ENCODE measurements around the gene NPY5R. TPM values are rescaled to one million over a fixed set of nuclear protein-coding genes. Genes with fewer than 3 reads are reported as not detected.

Gene NPY5R
- total RNA-seq, 1 donor: not detected

- H3K9me3 ChIP-seq (ENCODE audit: low read depth, low read length): no peaks in the 10 kb centered on the region
- no peak overlapping the region for H3K4me3 ChIP-seq (ENCODE audit: insufficient read depth, low read length)
- DNase-seq (ENCODE audit: insufficient read length, low spot score, missing footprints): no peak
- H4K20me1 ChIP-seq (ENCODE audit: insufficient read depth, low read length): no peaks in the 10 kb centered on the region
- no peaks in the 10 kb centered on the region for H3K36me3 ChIP-seq (ENCODE audit: insufficient read depth, low read length)
- H3K4me1 ChIP-seq (ENCODE audit: insufficient read depth, low read length): no peaks in the 10 kb centered on the region
- no peaks in the 10 kb centered on the region for H3K27me3 ChIP-seq (ENCODE audit: insufficient read depth, low read length)
- no peak overlapping the region for H3K4me2 ChIP-seq (ENCODE audit: insufficient read depth, low read length)
- TF ChIP-seq, protein P1, sequence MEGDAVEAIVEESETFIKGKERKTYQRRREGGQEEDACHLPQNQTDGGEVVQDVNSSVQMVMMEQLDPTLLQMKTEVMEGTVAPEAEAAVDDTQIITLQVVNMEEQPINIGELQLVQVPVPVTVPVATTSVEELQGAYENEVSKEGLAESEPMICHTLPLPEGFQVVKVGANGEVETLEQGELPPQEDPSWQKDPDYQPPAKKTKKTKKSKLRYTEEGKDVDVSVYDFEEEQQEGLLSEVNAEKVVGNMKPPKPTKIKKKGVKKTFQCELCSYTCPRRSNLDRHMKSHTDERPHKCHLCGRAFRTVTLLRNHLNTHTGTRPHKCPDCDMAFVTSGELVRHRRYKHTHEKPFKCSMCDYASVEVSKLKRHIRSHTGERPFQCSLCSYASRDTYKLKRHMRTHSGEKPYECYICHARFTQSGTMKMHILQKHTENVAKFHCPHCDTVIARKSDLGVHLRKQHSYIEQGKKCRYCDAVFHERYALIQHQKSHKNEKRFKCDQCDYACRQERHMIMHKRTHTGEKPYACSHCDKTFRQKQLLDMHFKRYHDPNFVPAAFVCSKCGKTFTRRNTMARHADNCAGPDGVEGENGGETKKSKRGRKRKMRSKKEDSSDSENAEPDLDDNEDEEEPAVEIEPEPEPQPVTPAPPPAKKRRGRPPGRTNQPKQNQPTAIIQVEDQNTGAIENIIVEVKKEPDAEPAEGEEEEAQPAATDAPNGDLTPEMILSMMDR (IDR thresholded peaks at IDR 0.05; ENCODE audit: extremely low read depth, low read depth, low read length): no peak
- H2AFZ ChIP-seq (ENCODE audit: low read length): no peak overlapping the region
- H3K27ac ChIP-seq (ENCODE audit: low read depth, low read length): no peak overlapping the region
- no peaks in the 10 kb centered on the region for H3K79me2 ChIP-seq (ENCODE audit: insufficient read depth, low read length)
Measured at GRCh38 chr4:163392328-163392727, 48.6 kb downstream of the NPY5R start.

DNA sequence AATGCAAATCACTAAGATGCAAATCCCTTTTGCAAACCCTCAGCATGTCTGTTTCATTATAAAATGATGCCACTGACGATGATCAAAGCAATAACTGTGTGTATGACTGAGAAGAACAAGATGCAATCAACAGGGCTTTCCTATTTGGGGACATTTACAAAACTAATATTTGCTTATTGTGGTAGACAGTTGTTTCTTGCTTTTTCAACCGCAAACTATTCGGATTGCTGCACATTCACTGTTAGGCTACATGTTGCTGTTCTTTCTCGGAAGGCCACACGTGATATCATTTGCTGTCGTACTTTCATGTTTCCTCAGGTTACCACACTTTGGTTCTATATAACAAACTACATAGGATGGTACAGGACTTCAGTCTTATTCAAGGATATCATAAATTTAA, 49.8 kb downstream of the NPY5R start:
- TF ChIP-seq, protein P1 (IDR thresholded peaks at IDR 0.05; ENCODE audit: extremely low read depth, low read depth, low read length): no peak
- Histone ChIP-seq H4K20me1 (ENCODE audit: insufficient read depth, low read length) (no peaks in the 10 kb centered on the region), H3K79me2 (ENCODE audit: insufficient read depth, low read length) (no peaks in the 10 kb centered on the region), H3K36me3 (ENCODE audit: insufficient read depth, low read length) (no peaks in the 10 kb centered on the region), H3K4me2 (ENCODE audit: insufficient read depth, low read length) (no peak overlapping the region), H2AFZ (ENCODE audit: low read length) (no peak overlapping the region), H3K27ac (ENCODE audit: low read depth, low read length) (no peak overlapping the region), H3K9me3 (ENCODE audit: low read depth, low read length) (no peaks in the 10 kb centered on the region), H3K27me3 (ENCODE audit: insufficient read depth, low read length) (no peaks in the 10 kb centered on the region), H3K4me1 (ENCODE audit: insufficient read depth, low read length) (no peaks in the 10 kb centered on the region), H3K4me3 (ENCODE audit: insufficient read depth, low read length) (no peak overlapping the region)
- no peak for DNase-seq (ENCODE audit: insufficient read length, low spot score, missing footprints)

- DNase-seq (ENCODE audit: insufficient read length, low spot score, missing footprints): no peak
- Histone ChIP-seq H3K27ac (ENCODE audit: low read depth, low read length) (no peak overlapping the region), H3K4me2 (ENCODE audit: insufficient read depth, low read length) (no peak overlapping the region)
Measured at GRCh38 chr4:163395055-163395454, 51.4 kb downstream of the NPY5R start.

DNA sequence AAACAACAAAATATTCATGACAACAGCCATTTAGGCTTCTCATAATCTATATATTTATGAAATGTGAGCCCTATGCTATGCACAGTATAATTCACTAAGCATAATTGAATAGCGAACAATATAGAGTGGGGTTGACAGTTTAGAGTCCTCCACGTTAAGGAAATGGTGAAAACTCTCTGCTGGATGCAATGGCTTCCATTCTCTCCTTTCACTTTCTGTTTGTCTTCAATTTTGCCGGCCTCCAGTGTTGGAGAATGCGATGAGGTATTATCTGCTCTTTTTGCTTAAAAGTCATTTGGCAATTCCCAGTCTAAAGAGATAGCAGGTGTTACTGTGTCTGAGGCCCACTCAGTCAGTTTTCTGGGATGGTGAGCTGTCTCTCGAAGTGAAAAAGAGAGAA, 52.1 kb downstream of the NPY5R start:
- Histone ChIP-seq H3K27ac (ENCODE audit: low read depth, low read length) (no peak overlapping the region), H3K9me3 (ENCODE audit: low read depth, low read length) (no peaks in the 10 kb centered on the region), H3K27me3 (ENCODE audit: insufficient read depth, low read length) (no peaks in the 10 kb centered on the region), H4K20me1 (ENCODE audit: insufficient read depth, low read length) (no peaks in the 10 kb centered on the region), H3K36me3 (ENCODE audit: insufficient read depth, low read length) (no peaks in the 10 kb centered on the region), H3K79me2 (ENCODE audit: insufficient read depth, low read length) (no peaks in the 10 kb centered on the region), H2AFZ (ENCODE audit: low read length) (no peak overlapping the region), H3K4me3 (ENCODE audit: insufficient read depth, low read length) (peak overlapping the region; percentile 28), H3K4me1 (ENCODE audit: insufficient read depth, low read length) (no peaks in the 10 kb centered on the region), H3K4me2 (ENCODE audit: insufficient read depth, low read length) (peak overlapping the region; percentile 9)
- TF ChIP-seq, protein P1 (IDR thresholded peaks at IDR 0.05; ENCODE audit: extremely low read depth, low read depth, low read length): no peak
- DNase-seq (ENCODE audit: insufficient read length, low spot score, missing footprints): no peak

More at GRCh38 chr4:163395055-163395454, 51.4 kb downstream of the NPY5R start:
- H3K36me3 ChIP-seq (ENCODE audit: insufficient read depth, low read length): no peaks in the 10 kb centered on the region
- H3K79me2 ChIP-seq (ENCODE audit: insufficient read depth, low read length): no peaks in the 10 kb centered on the region
- TF ChIP-seq, protein P1 (IDR thresholded peaks at IDR 0.05; ENCODE audit: extremely low read depth, low read depth, low read length): no peak
- H3K27me3 ChIP-seq (ENCODE audit: insufficient read depth, low read length): no peaks in the 10 kb centered on the region
- no peaks in the 10 kb centered on the region for H4K20me1 ChIP-seq (ENCODE audit: insufficient read depth, low read length)
- no peaks in the 10 kb centered on the region for H3K4me1 ChIP-seq (ENCODE audit: insufficient read depth, low read length)
- no peak overlapping the region for H2AFZ ChIP-seq (ENCODE audit: low read length)
- no peaks in the 10 kb centered on the region for H3K9me3 ChIP-seq (ENCODE audit: low read depth, low read length)
- no peak overlapping the region for H3K4me3 ChIP-seq (ENCODE audit: insufficient read depth, low read length)

Data from osteoblast (primary cell).